HG02970 (cell line): ENCODE data around the gene ITIH4.
"Not testable (repeated sequence)": the region's sequence is repeated elsewhere in the genome, so short reads cannot be mapped to it uniquely, and the experiment has no call there.

Source experiments
- ATAC-seq: cut with Tn5 transposase; IDR thresholded peaks from one replicate; pipeline ENCODE4 v1.9.1; 2021; ENCODE audit warnings: mild to moderate bottlenecking, moderate library complexity, moderate number of reproducible peaks; ENCODE audit not compliant: unreplicated experiment, low FRiP score

The ITIH4 gene

GRCh38 chr3:52787246-52787645 lies 43.2 kb downstream of the ITIH4 start:
- ATAC-seq = no peak

- no peak for ATAC-seq
Observed at GRCh38 chr3:52786330-52787215, 43.9 kb downstream of the ITIH4 start.

GRCh38 chr3:52784931-52785590 lies 45.4 kb downstream of the ITIH4 start:
- no peak for ATAC-seq

- no peak for ATAC-seq
Observed at GRCh38 chr3:52784021-52784621, 46.4 kb downstream of the ITIH4 start.

- no peak for ATAC-seq
Observed at GRCh38 chr3:52783211-52783555, 47.3 kb downstream of the ITIH4 start.

GRCh38 chr3:52782412-52783210 lies 47.9 kb downstream of the ITIH4 start:
- no peak for ATAC-seq

GRCh38 chr3:52781741-52782140 lies 48.7 kb downstream of the ITIH4 start:
- ATAC-seq = no peak

- no peak for ATAC-seq
Observed at GRCh38 chr3:52779837-52780585, 50.5 kb downstream of the ITIH4 start.

GRCh38 chr3:52779011-52779836 lies 51.2 kb downstream of the ITIH4 start:
- ATAC-seq = no peak

- no peak for ATAC-seq
Observed at GRCh38 chr3:52777959-52778805, 52.3 kb downstream of the ITIH4 start.

- ATAC-seq = no peak
Observed at GRCh38 chr3:52777127-52777958, 53.1 kb downstream of the ITIH4 start, which contains the start of gene ITIH1. Gene ITIH1 (plus strand): TSS chr3:52777599. CDS start chr3:52777616, 17 bp downstream.

GRCh38 chr3:52776486-52776885 lies 54.0 kb downstream of the ITIH4 start:
- ATAC-seq = not testable (repeated sequence)

- ATAC-seq = no peak
Observed at GRCh38 chr3:52775877-52776276, 54.6 kb downstream of the ITIH4 start.

- no peak for ATAC-seq
Observed at GRCh38 chr3:52774901-52775864, 55.3 kb downstream of the ITIH4 start.

- no peak for ATAC-seq
Observed at GRCh38 chr3:52774066-52774713, 56.3 kb downstream of the ITIH4 start.
